ENCODE measurements around the gene KANK3. TPM values are rescaled to one million over a fixed set of nuclear protein-coding genes. Genes with fewer than 3 reads are reported as not detected.
"Not testable (repeated sequence)": the region's sequence is repeated elsewhere in the genome, so short reads cannot be mapped to it uniquely, and the experiment has no call there.

The KANK3 gene
- total RNA-seq, 1 experiment from 2014 or later = not detected

DNA sequence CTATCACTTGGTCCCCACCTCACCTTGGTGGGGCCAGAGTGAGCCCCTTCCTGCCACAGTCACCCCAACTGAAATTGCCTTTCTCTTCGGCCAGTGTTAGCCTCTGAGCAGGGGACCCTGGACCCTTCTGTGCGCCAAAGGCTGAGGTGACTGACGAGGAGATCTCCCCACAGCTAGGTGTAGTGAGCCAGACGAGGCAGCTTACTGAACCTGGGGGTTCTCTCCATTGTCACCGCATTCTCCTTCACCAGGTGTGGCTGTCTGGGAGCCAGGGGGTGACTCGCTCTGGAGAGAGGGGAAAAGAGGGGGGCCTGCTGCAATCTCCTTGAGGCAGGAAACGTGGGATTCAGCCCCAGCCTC lies 20.4 kb downstream of the KANK3 start:
- peaks cover 42% of the 10 kb centered on the region for H3K36me3 ChIP-seq
- peaks cover 21% of the 10 kb centered on the region for H3K4me1 ChIP-seq (replicated peaks)
- H3K27me3 ChIP-seq (replicated peaks) = no peaks in the 10 kb centered on the region
- H3K9me3 ChIP-seq (replicated peaks) = peaks cover 3% of the 10 kb centered on the region; the same call in 1 of the 2 replicates
- peak overlapping the region; percentile 72 for H3K4me3 ChIP-seq
- DNase-seq (ENCODE audit: low read depth in 1 of 2, low spot score in 2 of 2) = no peak
- no peak overlapping the region for H3K27ac ChIP-seq

DNA sequence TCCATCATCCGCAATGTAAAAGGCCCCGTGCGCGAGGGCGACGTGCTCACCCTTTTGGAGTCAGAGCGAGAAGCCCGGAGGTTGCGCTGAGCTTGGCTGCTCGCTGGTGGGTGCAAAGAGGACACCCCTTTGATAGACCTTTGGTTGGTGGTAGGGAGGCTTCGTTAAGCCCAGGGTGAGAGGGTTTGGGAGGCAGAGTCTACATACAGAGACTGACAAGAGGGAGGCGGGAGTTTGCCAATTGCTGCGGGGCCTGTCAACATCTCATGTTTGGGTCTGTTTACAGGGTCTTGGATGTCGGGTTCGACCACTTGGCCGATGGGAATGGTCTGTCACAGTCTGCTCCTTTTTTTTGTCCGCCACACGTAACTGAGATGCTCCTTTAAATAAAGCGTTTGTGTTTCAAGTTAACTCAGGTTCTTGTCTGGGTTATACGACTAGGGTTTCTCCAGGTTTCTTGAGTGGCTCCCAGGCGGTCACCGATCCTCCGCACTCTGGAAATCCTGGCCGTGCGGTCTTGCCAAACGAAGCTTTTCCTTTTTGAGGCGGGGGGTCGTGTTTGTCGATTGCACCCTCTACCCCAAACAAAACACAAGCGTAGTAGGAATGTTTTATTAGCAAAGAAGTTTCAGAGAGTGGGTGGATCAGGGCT lies 20.9 kb downstream of the KANK3 start:
- peak overlapping the region; percentile 74 for H3K27ac ChIP-seq

DNA sequence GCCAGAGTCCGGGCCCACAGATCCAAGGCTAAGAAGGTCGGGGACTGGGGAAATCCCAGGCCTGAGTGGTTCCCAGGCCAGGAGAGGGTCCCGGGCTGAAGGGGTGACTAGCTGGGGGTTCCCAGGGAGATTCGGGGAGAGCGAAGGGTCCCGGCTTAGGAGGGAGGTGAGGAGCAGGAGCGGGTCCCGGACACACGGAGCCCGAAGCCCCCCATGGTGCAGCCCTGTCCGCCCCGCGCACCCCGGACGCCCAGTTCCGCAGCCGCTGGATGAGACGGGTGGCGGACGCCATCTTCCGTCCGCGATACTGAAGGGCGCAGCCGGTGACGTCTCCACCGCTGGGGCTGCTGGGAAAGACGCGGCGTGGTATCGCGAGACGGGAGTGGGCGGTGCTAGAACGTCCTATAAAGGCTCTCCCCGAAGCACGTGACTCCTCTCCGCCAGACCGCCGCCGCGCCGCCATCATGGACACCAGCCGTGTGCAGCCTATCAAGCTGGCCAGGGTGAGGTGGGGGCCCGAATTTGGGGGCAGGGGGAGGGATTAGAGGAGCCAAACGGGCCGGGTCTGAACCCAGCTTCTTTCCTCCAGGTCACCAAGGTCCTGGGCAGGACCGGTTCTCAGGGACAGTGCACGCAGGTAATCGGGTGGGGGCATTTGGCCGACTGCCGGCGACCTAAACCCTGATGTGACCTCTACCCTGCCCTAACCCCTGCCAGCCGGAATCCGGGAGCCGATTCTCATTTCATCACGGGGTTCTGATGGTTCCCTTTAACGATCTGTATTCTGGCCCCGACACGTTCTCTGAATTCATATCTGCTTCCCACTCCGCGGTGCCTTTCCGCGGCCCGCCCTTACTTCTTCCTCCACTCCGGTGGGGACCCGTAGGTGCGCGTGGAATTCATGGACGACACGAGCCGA lies 21.7 kb downstream of the KANK3 start, which contains the start of the genes NDUFA7 and RPS28:
TSS of gene NDUFA7 (minus strand) at position 309 of the 919 bp plus-strand sequence. CDS start at position 292, 17 bp downstream.
TSS of gene RPS28 (plus strand) at position 430 of the 919 bp plus-strand sequence. CDS start at position 465, 35 bp downstream.
- Histone ChIP-seq H3K27me3 (replicated peaks) (no peaks in the 10 kb centered on the region), H3K27ac (peak within 1 kb of the TSS; percentile 74), H3K4me1 (replicated peaks) (peaks cover 21% of the 10 kb centered on the region), H3K36me3 (peaks cover 51% of the 10 kb centered on the region), H3K9me3 (replicated peaks) (peaks cover 3% of the 10 kb centered on the region; the same call in 1 of the 2 replicates), H3K4me3 (peak within 1 kb of the TSS; percentile 72)
- peak; percentile 92 to 97 for DNase-seq (ENCODE audit: low read depth in 1 of 2, low spot score in 2 of 2)

More for the DNA sequence above, 20.9 kb downstream of the KANK3 start:
- Histone ChIP-seq H3K27me3 (replicated peaks) (no peaks in the 10 kb centered on the region), H3K9me3 (replicated peaks) (peaks cover 3% of the 10 kb centered on the region; the same call in 1 of the 2 replicates), H3K36me3 (peaks cover 45% of the 10 kb centered on the region), H3K4me3 (peak overlapping the region; percentile 72), H3K4me1 (replicated peaks) (peaks cover 21% of the 10 kb centered on the region)
- no peak for DNase-seq (ENCODE audit: low read depth in 1 of 2, low spot score in 2 of 2)

DNA sequence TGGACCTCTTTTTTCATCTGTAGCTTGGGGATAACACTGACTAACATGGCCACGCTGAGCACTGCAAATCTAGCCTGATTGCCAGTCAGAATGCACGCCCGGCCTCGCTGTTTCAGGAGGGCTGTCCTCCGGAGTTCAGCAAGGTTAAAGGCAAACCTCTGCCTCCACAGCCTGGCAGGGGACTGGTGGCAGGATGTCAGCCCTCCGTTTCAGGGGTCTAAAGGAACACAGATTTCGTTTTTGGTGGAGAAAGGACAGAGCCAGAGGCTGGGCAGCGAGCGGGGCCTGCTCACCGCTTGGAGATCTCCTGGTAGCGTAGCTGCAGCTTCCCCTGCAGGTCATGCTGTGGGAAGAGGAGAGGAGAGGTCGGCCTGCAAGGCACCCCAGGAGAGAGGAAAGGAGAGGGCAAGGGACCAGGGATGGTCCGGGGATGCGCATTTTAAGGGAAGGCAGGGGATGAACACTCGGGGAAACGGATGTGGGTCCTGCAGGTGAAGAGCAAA lies 22.4 kb downstream of the KANK3 start:
- H3K9me3 ChIP-seq (replicated peaks) = no peaks in the 10 kb centered on the region
- no peaks in the 10 kb centered on the region for H3K27me3 ChIP-seq (replicated peaks)
- H3K4me3 ChIP-seq = peak overlapping the region; percentile 72
- peaks cover 21% of the 10 kb centered on the region for H3K4me1 ChIP-seq (replicated peaks)
- H3K36me3 ChIP-seq = peaks cover 58% of the 10 kb centered on the region
- DNase-seq (ENCODE audit: low read depth in 1 of 2, low spot score in 2 of 2) = no peak
- peak overlapping the region; percentile 74 for H3K27ac ChIP-seq

DNA sequence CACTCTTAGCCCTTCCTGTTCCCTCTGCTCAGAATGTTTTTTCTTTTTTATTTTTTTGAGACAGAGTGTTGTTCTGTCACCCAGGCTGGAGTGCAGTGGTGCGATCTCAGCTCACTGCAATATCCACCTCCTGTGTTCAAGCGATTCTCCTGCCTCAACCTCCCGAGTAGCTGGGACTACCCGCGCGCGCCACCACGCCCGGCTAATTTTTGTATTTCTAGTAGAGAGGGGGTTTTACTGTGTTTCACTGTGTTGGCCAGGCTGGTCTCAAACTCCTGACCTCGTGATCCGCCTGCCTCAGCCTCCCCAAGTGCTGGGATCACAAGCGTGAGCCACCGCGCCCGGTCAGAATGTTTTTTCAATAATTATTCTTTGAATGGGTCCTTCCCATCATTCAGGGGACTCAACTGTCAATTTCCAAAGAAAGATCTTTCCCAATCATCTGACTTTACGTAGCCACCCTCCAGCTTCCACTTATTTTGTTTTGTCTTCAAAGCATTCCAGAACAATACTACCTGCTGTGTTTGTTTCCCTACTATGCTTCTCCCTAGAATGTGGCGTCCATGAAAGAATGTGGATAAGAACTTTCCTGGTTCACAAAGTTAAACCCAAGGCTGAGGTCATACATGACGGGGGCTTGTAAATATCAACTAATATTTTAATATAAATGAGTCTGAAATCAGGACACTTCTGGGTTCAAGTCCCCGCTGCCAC lies 23.1 kb downstream of the KANK3 start:
- Histone ChIP-seq H3K36me3 (peaks cover 59% of the 10 kb centered on the region), H3K9me3 (replicated peaks) (no peaks in the 10 kb centered on the region), H3K27me3 (replicated peaks) (no peaks in the 10 kb centered on the region), H3K27ac (no peak overlapping the region), H3K4me3 (peak overlapping the region; percentile 72), H3K4me1 (replicated peaks) (peaks cover 21% of the 10 kb centered on the region)
- no peak for DNase-seq (ENCODE audit: low read depth in 1 of 2, low spot score in 2 of 2)

DNA sequence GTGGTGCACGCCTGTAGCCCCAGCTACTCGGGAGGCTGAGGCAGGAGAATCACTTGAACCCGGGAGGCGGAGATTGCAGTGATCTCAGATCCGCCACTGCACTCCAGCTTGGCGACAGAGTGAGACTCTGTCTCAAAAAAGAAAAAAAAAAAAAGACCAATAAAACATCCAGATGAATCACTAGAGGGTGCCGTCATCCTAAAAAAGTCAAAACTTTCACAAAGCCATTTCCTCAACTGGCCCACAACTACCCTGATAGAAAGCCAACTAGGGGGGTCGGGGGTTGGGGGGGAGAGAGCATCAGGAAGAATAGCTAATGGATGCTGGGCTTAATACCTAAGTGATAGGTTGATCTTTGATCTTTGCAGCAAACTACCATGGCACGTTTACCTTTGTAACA lies 24.2 kb downstream of the KANK3 start:
- not testable (repeated sequence) for DNase-seq (ENCODE audit: low read depth in 1 of 2, low spot score in 2 of 2)
- H3K36me3 ChIP-seq = peaks cover 59% of the 10 kb centered on the region

DNA sequence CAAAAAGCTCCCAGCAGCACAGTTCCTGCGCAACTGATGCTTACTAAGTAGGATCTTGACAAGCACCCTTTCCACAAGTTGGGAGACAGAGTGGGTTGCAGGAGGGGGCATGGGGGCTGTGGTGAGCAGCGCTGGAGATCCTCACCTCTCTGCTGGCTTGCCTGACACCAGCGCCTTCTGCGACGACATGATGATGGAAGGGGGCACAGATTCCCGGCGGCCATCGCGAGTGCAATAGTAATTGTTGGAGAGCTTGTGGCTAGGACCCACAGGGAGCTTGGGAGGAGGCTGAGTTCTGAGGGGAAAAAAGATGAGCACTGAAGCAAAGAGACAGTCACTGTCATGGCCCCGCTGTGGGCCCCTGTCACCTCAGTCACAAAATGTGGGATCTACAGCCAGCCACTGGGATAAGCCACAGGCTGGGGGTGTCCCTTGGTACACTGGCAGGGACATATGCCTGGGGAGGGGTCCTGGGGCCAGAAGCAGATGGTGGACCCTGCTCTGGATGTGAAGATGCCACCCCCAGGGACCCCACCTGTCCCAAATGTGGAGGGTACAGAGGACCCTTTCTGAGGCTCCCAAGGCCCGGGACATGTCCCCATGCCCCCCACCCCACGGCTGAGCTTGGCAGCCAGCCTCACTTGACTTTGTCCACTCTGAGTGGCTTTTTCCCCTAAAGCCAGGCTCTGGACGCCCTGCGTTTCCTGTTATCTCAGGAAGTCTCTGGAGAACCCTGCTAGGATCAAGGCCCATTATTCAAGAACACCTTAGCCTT lies 26.5 kb downstream of the KANK3 start:
- H3K27ac ChIP-seq = no peak overlapping the region
- peaks cover 54% of the 10 kb centered on the region for H3K36me3 ChIP-seq
- H3K4me3 ChIP-seq = no peak overlapping the region
- H3K27me3 ChIP-seq (replicated peaks) = no peaks in the 10 kb centered on the region
- no peaks in the 10 kb centered on the region for H3K9me3 ChIP-seq (replicated peaks)
- peaks cover 7% of the 10 kb centered on the region for H3K4me1 ChIP-seq (replicated peaks)
- no peak for DNase-seq (ENCODE audit: low read depth in 1 of 2, low spot score in 2 of 2)

More for the DNA sequence above, 24.2 kb downstream of the KANK3 start:
- not testable (repeated sequence) for H3K27me3 ChIP-seq (replicated peaks); H3K9me3 ChIP-seq (replicated peaks); H3K27ac ChIP-seq; H3K4me3 ChIP-seq
- H3K4me1 ChIP-seq (replicated peaks) = peaks cover 21% of the 10 kb centered on the region

DNA sequence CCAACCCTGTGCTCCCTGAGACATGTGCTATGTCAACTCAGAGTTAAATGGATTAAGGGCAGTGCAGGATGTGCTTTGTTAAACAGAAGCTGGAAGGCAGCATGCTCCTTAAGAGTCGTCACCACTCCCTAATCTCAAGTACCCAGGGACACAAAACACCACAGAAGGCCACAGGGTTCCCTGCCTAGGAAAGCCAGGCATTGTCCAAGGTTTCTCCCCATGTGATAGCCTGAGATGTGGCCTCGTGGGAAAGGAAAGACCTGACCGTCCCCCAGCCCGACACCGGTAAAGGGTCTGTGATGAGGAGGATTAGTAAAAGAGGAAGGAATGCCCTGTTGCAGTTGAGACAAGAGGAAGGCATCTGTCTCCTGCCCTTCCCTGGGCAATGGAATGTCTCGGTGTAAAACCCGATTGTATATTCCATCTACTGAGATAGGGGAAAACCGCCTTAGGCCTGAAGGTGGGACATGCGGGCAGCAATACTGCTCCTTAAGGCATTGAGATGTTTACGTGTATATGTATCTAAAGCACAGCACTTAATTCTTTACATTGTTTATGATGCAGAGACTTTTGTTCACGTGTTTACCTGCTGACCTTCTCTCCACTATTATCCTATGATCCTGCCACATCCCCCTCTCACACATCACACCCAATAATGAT lies 28.0 kb downstream of the KANK3 start:
- peaks cover 63% of the 10 kb centered on the region for H3K36me3 ChIP-seq
- not testable (repeated sequence) for DNase-seq (ENCODE audit: low read depth in 1 of 2, low spot score in 2 of 2); H3K27ac ChIP-seq; H3K4me1 ChIP-seq (replicated peaks); H3K9me3 ChIP-seq (replicated peaks); H3K27me3 ChIP-seq (replicated peaks); H3K4me3 ChIP-seq

DNA sequence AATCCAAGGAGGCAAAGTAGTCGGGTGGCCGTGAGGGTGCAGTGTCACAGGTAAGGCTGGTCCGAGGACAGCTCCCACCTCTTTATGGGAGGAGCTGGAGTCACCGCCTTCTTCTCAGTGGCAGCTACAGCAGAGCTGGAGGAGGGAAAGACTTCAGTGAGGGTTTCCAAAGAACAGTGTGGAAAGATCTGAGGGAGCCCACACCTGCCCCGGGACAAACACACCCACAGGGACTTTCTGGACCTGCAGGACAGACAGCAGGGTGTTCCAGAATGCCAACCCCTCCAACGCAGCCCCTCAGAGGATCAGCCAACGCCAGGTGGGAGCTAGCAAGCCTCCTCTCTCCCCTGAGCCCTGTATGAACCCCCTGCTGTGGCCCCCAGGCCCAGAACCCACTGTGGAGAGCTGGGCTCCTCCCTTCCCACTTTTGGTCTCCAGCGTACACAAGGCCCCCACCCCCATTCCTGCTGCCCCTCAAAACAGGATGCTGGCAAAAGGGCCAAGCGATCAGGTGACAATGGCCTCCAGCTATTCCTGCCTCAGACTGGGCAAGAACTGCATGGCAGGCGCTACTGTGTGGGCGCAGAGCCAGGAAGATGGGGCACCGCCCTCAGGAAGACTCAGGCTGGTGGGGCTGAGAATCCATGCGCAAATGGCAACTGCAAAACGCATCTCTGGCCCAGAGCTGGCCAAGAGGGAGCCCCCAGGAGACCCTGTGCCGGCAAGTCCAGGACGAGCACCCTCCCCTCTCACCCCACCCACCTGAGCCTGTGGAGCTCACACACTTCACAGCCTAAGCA lies 31.4 kb downstream of the KANK3 start:
- H3K27ac ChIP-seq = no peak overlapping the region
- peak in 1 of 2 experiments; percentile 22 for DNase-seq (ENCODE audit: low read depth in 1 of 2, low spot score in 2 of 2)
- peaks cover 55% of the 10 kb centered on the region for H3K36me3 ChIP-seq
- no peak overlapping the region for H3K4me3 ChIP-seq
- H3K4me1 ChIP-seq (replicated peaks) = peaks cover 15% of the 10 kb centered on the region
- H3K9me3 ChIP-seq (replicated peaks) = 0 out of 2 replicates have a peak, but pooled peaks cover 3% of the 10 kb centered on the region
- no peaks in the 10 kb centered on the region for H3K27me3 ChIP-seq (replicated peaks)

DNA sequence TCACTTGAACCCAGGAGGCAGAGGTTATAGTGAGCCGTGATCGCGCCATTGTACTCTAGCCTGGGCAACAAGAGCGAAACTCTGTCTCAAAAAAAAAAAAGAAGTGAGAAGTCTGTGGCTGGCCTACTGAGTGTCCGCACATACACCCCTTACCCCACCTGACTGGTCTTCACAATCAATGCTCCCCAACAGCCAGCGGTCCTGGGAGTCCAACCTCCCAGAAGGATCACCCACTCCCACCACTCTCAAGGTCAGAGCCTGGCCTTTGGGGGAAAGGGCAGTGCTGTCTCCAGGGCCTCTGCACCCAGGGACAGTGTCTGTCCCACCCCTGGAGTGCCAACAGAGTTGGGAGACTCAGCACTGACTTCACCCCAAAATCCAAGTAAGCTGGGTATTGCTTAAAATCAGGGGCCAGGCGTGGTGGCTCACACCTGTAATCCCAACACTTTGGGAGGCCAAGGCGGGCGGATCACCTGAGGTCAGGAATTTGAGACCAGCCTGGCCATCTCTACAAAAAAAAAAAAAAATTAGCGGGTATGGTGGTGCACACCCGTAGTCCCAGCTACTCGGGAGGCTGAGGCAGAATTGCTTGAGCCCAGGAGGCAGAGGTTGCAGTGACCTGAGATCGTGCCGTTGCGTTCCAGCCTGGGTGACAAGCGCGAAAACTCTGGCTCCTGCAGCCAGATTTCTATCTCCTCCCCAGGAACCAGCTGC lies 32.6 kb downstream of the KANK3 start:
- Histone ChIP-seq H3K27ac (no peak overlapping the region), H3K9me3 (replicated peaks) (0 out of 2 replicates have a peak, but pooled peaks cover 3% of the 10 kb centered on the region), H3K36me3 (peaks cover 43% of the 10 kb centered on the region), H3K4me3 (no peak overlapping the region), H3K27me3 (replicated peaks) (no peaks in the 10 kb centered on the region), H3K4me1 (replicated peaks) (peaks cover 15% of the 10 kb centered on the region)
- DNase-seq (ENCODE audit: low read depth in 1 of 2, low spot score in 2 of 2) = peak in 1 of 2 experiments; percentile 25

DNA sequence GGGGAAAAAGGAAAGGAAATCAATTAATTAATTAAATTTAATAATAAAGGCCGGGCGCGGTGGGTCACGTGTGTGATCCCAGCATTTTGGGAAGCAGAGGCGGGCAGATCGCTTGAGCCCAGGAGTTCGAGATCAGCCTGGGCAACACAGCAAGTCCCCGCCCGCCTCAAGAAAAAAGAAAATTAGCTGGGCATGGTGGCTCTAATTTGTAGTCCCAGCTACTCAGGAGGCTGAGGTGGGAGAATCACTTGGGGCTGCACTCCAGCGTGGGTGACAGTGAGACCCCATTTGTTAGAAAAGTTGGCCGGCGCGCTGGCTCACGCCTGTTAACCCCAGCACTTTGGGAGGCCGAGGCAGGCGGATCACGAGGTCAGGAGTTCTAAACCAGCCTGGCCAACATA lies 34.2 kb downstream of the KANK3 start:
- H3K4me3 ChIP-seq = no peak overlapping the region
- no peak overlapping the region for H3K27ac ChIP-seq
- peak in 1 of 2 experiments; percentile 32 for DNase-seq (ENCODE audit: low read depth in 1 of 2, low spot score in 2 of 2)
- peaks cover 43% of the 10 kb centered on the region for H3K36me3 ChIP-seq
- H3K4me1 ChIP-seq (replicated peaks) = peaks cover 15% of the 10 kb centered on the region
- H3K9me3 ChIP-seq (replicated peaks) = 0 out of 2 replicates have a peak, but pooled peaks cover 3% of the 10 kb centered on the region
- H3K27me3 ChIP-seq (replicated peaks) = no peaks in the 10 kb centered on the region

Measured in SJSA1 (cell line).